ENCODE data around the gene CDKN1B.

The CDKN1B gene

DNA sequence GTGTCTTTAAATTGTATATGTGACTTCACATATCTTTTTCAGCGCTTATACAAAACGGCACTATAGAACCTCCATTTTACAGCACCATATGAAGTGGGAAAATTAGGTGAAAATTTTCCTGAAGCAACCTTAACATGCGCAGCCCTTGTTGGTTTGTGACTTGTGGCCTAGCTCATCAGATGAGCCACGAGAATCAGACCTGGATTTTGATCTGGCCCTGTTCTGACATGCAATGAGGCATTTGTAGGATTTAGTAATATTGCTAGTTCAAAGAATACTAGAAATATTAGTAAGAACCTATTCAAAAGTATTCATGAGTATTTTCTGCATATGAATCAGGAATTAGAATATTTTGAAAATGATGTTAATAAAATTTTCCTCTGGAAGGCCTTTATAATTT lies 2.9 kb downstream of the CDKN1B start:
- Histone ChIP-seq H3K27me3 (ENCODE audit: control insufficient read depth in 1 of 2, insufficient read depth in 1 of 2, low read length in 2 of 2) (no peaks in the 10 kb centered on the region), H2BK12ac (ENCODE audit: low read length in 2 of 2) (no peak overlapping the region), H2AK5ac (ENCODE audit: low read length, severe bottlenecking) (no peak overlapping the region), H3K18ac (ENCODE audit: low read depth in 1 of 2, low read length in 2 of 2) (no peak overlapping the region), H3K4ac (ENCODE audit: low read depth in 1 of 2, low read length in 2 of 2) (no peak overlapping the region), H3K4me3 (ENCODE audit: insufficient read depth in 1 of 2, low read depth in 1 of 2, low read length in 2 of 2) (peak overlapping the region in 1 of 2 experiments; percentile 94), H3K4me1 (ENCODE audit: control insufficient read depth, insufficient read depth, low read depth, low read length) (peaks cover 12% of the 10 kb centered on the region), H3K4me2 (ENCODE audit: low read length, poor library complexity, severe bottlenecking) (no peak overlapping the region), H3K36me3 (ENCODE audit: control insufficient read depth in 1 of 2, insufficient read depth in 2 of 2, low read depth in 1 of 2, low read length in 2 of 2) (peaks cover 0 to 35% of the 10 kb centered on the region in 2 experiments), H2BK120ac (ENCODE audit: low read depth, low read length) (no peak overlapping the region), H3K9me3 (ENCODE audit: control insufficient read depth, low read length) (no peaks in the 10 kb centered on the region), H4K91ac (ENCODE audit: low read length) (no peak overlapping the region), H3K9ac (ENCODE audit: low read length) (peak overlapping the region; percentile 97), H3K23ac (ENCODE audit: low read length in 2 of 2) (no peak overlapping the region), H3K14ac (ENCODE audit: low read length in 2 of 2) (no peak overlapping the region), H2AFZ (ENCODE audit: low read depth, low read length) (no peak overlapping the region), H2BK15ac (ENCODE audit: low read depth, poor library complexity, severe bottlenecking) (no peak overlapping the region), H4K8ac (ENCODE audit: low read length) (no peak overlapping the region), H3K79me1 (replicated peaks; ENCODE audit: low read length, poor library complexity, severe bottlenecking) (peaks cover 3% of the 10 kb centered on the region), H3K27ac (ENCODE audit: low read length, poor library complexity, severe bottlenecking) (no peak overlapping the region), H2BK5ac (ENCODE audit: low read depth, low read length, poor library complexity, severe bottlenecking) (no peak overlapping the region)
- 80% methylated on average over 4 of the region's 4 CpGs for WGBS
- no peak for DNase-seq

DNA sequence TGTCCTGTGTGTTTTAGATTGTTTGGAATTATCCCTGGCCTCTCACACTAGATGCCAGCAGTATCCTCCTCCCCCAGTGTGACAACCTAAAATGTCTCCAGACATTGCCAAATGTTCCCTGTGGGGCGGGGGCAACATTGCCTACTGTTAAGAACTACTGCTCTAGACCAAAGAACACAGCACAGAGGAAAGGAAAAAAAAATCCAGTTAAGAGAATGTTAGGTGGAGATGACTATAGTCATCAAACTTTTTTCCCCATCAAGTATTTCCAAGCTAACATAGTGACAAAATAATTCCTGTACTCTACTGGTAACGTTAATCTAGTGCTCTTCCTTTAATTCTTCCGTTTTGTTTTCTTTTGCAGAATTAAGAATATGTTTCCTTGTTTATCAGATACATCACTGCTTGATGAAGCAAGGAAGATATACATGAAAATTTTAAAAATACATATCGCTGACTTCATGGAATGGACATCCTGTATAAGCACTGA lies 3.5 kb downstream of the CDKN1B start:
- Histone ChIP-seq H3K79me1 (replicated peaks; ENCODE audit: low read length, poor library complexity, severe bottlenecking) (peaks cover 3% of the 10 kb centered on the region), H3K14ac (ENCODE audit: low read length in 2 of 2) (no peak overlapping the region), H2BK120ac (ENCODE audit: low read depth, low read length) (no peak overlapping the region), H2BK5ac (ENCODE audit: low read depth, low read length, poor library complexity, severe bottlenecking) (no peak overlapping the region), H2AK5ac (ENCODE audit: low read length, severe bottlenecking) (peak overlapping the region; percentile 53), H3K9ac (ENCODE audit: low read length) (peak overlapping the region; percentile 97), H3K23ac (ENCODE audit: low read length in 2 of 2) (no peak overlapping the region), H3K27ac (ENCODE audit: low read length, poor library complexity, severe bottlenecking) (peak overlapping the region; percentile 19), H2BK12ac (ENCODE audit: low read length in 2 of 2) (no peak overlapping the region), H4K8ac (ENCODE audit: low read length) (no peak overlapping the region), H2AFZ (ENCODE audit: low read depth, low read length) (no peak overlapping the region), H4K91ac (ENCODE audit: low read length) (no peak overlapping the region), H3K9me3 (ENCODE audit: control insufficient read depth, low read length) (no peaks in the 10 kb centered on the region), H3K36me3 (ENCODE audit: control insufficient read depth in 1 of 2, insufficient read depth in 2 of 2, low read depth in 1 of 2, low read length in 2 of 2) (peaks cover 0 to 35% of the 10 kb centered on the region in 2 experiments), H3K18ac (ENCODE audit: low read depth in 1 of 2, low read length in 2 of 2) (no peak overlapping the region), H3K27me3 (ENCODE audit: control insufficient read depth in 1 of 2, insufficient read depth in 1 of 2, low read length in 2 of 2) (no peaks in the 10 kb centered on the region), H3K4me3 (ENCODE audit: insufficient read depth in 1 of 2, low read depth in 1 of 2, low read length in 2 of 2) (peak overlapping the region in 1 of 2 experiments; percentile 94), H3K4ac (ENCODE audit: low read depth in 1 of 2, low read length in 2 of 2) (peak overlapping the region in 1 of 2 experiments; percentile 30), H3K4me2 (ENCODE audit: low read length, poor library complexity, severe bottlenecking) (peak overlapping the region; percentile 35), H3K4me1 (ENCODE audit: control insufficient read depth, insufficient read depth, low read depth, low read length) (peaks cover 12% of the 10 kb centered on the region), H2BK15ac (ENCODE audit: low read depth, poor library complexity, severe bottlenecking) (no peak overlapping the region)
- WGBS, result 80% methylated on average over 1 of the region's 4 CpGs
- no peak for DNase-seq

GRCh38 chr12:12721176-12721751 lies 4.1 kb downstream of the CDKN1B start:
- WGBS, result 54% methylated on average over 2 of the region's 3 CpGs
- H3K23ac ChIP-seq (ENCODE audit: low read length in 2 of 2), result no peak overlapping the region

DNA sequence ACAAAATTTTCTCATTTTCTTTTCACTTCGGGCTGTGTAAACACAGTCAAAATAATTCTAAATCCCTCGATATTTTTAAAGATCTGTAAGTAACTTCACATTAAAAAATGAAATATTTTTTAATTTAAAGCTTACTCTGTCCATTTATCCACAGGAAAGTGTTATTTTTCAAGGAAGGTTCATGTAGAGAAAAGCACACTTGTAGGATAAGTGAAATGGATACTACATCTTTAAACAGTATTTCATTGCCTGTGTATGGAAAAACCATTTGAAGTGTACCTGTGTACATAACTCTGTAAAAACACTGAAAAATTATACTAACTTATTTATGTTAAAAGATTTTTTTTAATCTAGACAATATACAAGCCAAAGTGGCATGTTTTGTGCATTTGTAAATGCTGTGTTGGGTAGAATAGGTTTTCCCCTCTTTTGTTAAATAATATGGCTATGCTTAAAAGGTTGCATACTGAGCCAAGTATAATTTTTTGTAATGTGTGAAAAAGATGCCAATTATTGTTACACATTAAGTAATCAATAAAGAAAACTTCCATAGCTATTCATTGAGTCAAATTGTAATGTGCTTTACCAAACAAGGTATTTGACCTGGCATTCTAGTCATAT lies 4.8 kb downstream of the CDKN1B start:
- Histone ChIP-seq H2BK5ac (ENCODE audit: low read depth, low read length, poor library complexity, severe bottlenecking) (no peak overlapping the region), H3K4ac (ENCODE audit: low read depth in 1 of 2, low read length in 2 of 2) (no peak overlapping the region), H2AK5ac (ENCODE audit: low read length, severe bottlenecking) (no peak overlapping the region), H3K27ac (ENCODE audit: low read length, poor library complexity, severe bottlenecking) (no peak overlapping the region), H2BK15ac (ENCODE audit: low read depth, poor library complexity, severe bottlenecking) (no peak overlapping the region), H2AFZ (ENCODE audit: low read depth, low read length) (no peak overlapping the region), H3K9me3 (ENCODE audit: control insufficient read depth, low read length) (no peaks in the 10 kb centered on the region), H4K8ac (ENCODE audit: low read length) (no peak overlapping the region), H3K23ac (ENCODE audit: low read length in 2 of 2) (no peak overlapping the region), H3K27me3 (ENCODE audit: control insufficient read depth in 1 of 2, insufficient read depth in 1 of 2, low read length in 2 of 2) (no peaks in the 10 kb centered on the region), H3K36me3 (ENCODE audit: control insufficient read depth in 1 of 2, insufficient read depth in 2 of 2, low read depth in 1 of 2, low read length in 2 of 2) (peaks cover 0 to 35% of the 10 kb centered on the region in 2 experiments), H3K18ac (ENCODE audit: low read depth in 1 of 2, low read length in 2 of 2) (no peak overlapping the region), H3K4me3 (ENCODE audit: insufficient read depth in 1 of 2, low read depth in 1 of 2, low read length in 2 of 2) (peak overlapping the region in 1 of 2 experiments; percentile 94), H3K4me2 (ENCODE audit: low read length, poor library complexity, severe bottlenecking) (no peak overlapping the region), H4K91ac (ENCODE audit: low read length) (no peak overlapping the region), H3K4me1 (ENCODE audit: control insufficient read depth, insufficient read depth, low read depth, low read length) (peaks cover 9% of the 10 kb centered on the region), H3K9ac (ENCODE audit: low read length) (peak overlapping the region; percentile 97), H2BK12ac (ENCODE audit: low read length in 2 of 2) (no peak overlapping the region), H3K79me1 (replicated peaks; ENCODE audit: low read length, poor library complexity, severe bottlenecking) (peaks cover 3% of the 10 kb centered on the region), H3K14ac (ENCODE audit: low read length in 2 of 2) (no peak overlapping the region), H2BK120ac (ENCODE audit: low read depth, low read length) (no peak overlapping the region)
- DNase-seq, result no peak
- WGBS, result no CpG with 5 or more reads among the region's 2 CpGs

More at GRCh38 chr12:12721176-12721751, 4.1 kb downstream of the CDKN1B start:
- no peaks in the 10 kb centered on the region for H3K9me3 ChIP-seq (ENCODE audit: control insufficient read depth, low read length)
- no peak overlapping the region for H4K8ac ChIP-seq (ENCODE audit: low read length)
- no peak overlapping the region for H2BK15ac ChIP-seq (ENCODE audit: low read depth, poor library complexity, severe bottlenecking)
- H3K18ac ChIP-seq (ENCODE audit: low read depth in 1 of 2, low read length in 2 of 2), result no peak overlapping the region
- no peak overlapping the region for H2BK5ac ChIP-seq (ENCODE audit: low read depth, low read length, poor library complexity, severe bottlenecking)
- peak overlapping the region in 1 of 2 experiments; percentile 94 for H3K4me3 ChIP-seq (ENCODE audit: insufficient read depth in 1 of 2, low read depth in 1 of 2, low read length in 2 of 2)
- H3K36me3 ChIP-seq (ENCODE audit: control insufficient read depth in 1 of 2, insufficient read depth in 2 of 2, low read depth in 1 of 2, low read length in 2 of 2), result peaks cover 0 to 35% of the 10 kb centered on the region in 2 experiments
- H3K4me1 ChIP-seq (ENCODE audit: control insufficient read depth, insufficient read depth, low read depth, low read length), result peaks cover 9% of the 10 kb centered on the region
- H2AK5ac ChIP-seq (ENCODE audit: low read length, severe bottlenecking), result no peak overlapping the region
- no peak overlapping the region for H2BK12ac ChIP-seq (ENCODE audit: low read length in 2 of 2)
- no peak overlapping the region for H3K14ac ChIP-seq (ENCODE audit: low read length in 2 of 2)
- H4K91ac ChIP-seq (ENCODE audit: low read length), result no peak overlapping the region
- no peak overlapping the region for H3K4ac ChIP-seq (ENCODE audit: low read depth in 1 of 2, low read length in 2 of 2)
- H3K79me1 ChIP-seq (replicated peaks; ENCODE audit: low read length, poor library complexity, severe bottlenecking), result peaks cover 3% of the 10 kb centered on the region
- no peak overlapping the region for H3K4me2 ChIP-seq (ENCODE audit: low read length, poor library complexity, severe bottlenecking)
- H3K9ac ChIP-seq (ENCODE audit: low read length), result peak overlapping the region; percentile 97
- H2BK120ac ChIP-seq (ENCODE audit: low read depth, low read length), result no peak overlapping the region
- no peak for DNase-seq
- H3K27me3 ChIP-seq (ENCODE audit: control insufficient read depth in 1 of 2, insufficient read depth in 1 of 2, low read length in 2 of 2), result no peaks in the 10 kb centered on the region
- H2AFZ ChIP-seq (ENCODE audit: low read depth, low read length), result no peak overlapping the region
- H3K27ac ChIP-seq (ENCODE audit: low read length, poor library complexity, severe bottlenecking), result no peak overlapping the region
